Measurements from ENCODE around the gene AGAP2. TPM values are rescaled to one million over a fixed set of nuclear protein-coding genes. Genes with fewer than 3 reads are reported as not detected.

AGAP2 gene
- total and polyA plus RNA-seq, 2 of the 13 experiments (the other 11 are each of a cell fraction or from before 2014, with no cell fraction given) = 0.38 to 0.45 TPM

DNA sequence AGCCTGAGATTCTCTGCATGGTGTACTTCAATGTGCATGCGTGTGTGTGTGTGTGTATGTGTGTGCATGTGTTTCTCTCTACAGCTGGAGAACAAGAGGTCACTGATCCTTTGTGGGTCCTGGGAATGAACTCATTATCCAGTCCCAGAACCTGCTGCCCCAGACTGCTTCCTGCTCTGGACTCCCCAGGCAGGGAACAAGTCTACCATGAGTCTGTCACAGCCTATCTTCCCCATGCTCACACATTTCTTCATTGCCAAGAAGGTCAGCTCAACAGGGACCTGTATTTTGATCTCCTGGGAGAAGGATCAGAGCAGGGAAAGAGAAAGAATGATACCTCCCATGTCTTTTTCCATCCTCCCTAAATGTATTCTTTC is 2.9 kb upstream of the AGAP2 start (continued):
- TF ChIP-seq, protein P1, sequence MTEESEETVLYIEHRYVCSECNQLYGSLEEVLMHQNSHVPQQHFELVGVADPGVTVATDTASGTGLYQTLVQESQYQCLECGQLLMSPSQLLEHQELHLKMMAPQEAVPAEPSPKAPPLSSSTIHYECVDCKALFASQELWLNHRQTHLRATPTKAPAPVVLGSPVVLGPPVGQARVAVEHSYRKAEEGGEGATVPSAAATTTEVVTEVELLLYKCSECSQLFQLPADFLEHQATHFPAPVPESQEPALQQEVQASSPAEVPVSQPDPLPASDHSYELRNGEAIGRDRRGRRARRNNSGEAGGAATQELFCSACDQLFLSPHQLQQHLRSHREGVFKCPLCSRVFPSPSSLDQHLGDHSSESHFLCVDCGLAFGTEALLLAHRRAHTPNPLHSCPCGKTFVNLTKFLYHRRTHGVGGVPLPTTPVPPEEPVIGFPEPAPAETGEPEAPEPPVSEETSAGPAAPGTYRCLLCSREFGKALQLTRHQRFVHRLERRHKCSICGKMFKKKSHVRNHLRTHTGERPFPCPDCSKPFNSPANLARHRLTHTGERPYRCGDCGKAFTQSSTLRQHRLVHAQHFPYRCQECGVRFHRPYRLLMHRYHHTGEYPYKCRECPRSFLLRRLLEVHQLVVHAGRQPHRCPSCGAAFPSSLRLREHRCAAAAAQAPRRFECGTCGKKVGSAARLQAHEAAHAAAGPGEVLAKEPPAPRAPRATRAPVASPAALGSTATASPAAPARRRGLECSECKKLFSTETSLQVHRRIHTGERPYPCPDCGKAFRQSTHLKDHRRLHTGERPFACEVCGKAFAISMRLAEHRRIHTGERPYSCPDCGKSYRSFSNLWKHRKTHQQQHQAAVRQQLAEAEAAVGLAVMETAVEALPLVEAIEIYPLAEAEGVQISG (CRISPR knock-in tag; IDR thresholded peaks at IDR 0.05) = no peak
- TF ChIP-seq MED13 (CRISPR knock-in tag; IDR thresholded peaks at IDR 0.05) = no peak

DNA sequence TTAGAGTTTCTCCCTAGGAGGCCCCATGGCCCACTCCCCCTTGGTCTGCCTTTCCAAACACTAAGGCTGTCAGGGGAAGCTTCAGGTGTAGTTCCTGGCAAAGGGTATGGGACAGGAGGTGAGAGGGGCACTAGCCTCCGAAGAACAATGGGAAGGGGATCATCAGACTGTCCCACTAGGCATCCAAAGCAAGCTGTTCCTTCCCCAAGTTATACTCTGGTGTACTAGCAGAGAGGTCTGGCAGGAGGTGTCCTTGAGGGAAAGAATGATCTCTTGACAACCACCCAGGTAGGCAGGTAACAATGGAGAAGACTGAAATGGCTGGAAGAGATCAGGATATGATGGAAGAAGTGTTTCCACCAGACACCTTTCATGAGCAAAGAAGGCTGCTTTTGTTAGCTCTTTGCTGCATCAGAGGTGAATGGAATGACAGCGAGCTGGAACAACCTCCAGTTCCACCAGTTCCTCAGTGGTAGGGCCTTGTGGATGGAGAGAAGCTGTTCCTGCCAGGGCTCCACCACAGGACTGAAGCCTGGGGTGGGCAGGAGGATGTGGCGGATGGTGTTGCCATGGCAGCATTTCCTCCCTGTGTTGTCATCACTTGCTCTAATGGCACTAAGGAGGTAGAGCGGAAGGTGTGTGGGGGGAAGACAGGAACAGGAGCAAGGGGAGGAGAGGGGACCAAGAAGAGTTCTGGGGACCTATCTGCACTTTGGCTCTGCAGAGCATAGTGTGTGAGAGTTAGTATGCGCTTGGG is 2.3 kb upstream of the AGAP2 start:
- intact Hi-C loops (cut with micrococcal nuclease; ENCODE audit: unreplicated experiment) = no loop called here
- 57% methylated on average over 5 of the region's 5 CpGs for WGBS (ENCODE audit: low lambda C conversion rate)
- Histone ChIP-seq H3K36me3 (replicated peaks in 1 of 2; ENCODE audit: control insufficient read depth in 1 of 2, insufficient read depth in 2 of 2, low read length in 2 of 2) (0 out of 5 replicates have a peak, but pooled peaks cover 0 to 4% of the 10 kb centered on the region in 2 experiments), H3K79me2 (ENCODE audit: insufficient read depth, low read length) (peaks cover 6% of the 10 kb centered on the region), H3K9ac (ENCODE audit: insufficient read depth, low read depth, low read length) (no peak overlapping the region), H3K4me3 (replicated peaks in 1 of 3; ENCODE audit: insufficient read depth in 1 of 3, low read depth in 2 of 3, low read length in 3 of 3) (no peak overlapping the region), H3K4me2 (ENCODE audit: low read depth, low read length) (no peak overlapping the region), H4K20me1 (ENCODE audit: insufficient read depth, low read length) (no peaks in the 10 kb centered on the region), H3K9me3 (ENCODE audit: low read length) (no peaks in the 10 kb centered on the region), H3K27ac (ENCODE audit: extremely low read length, insufficient read depth, low read length) (no peak overlapping the region), H2AFZ (ENCODE audit: low read length) (no peak overlapping the region), H3K4me1 (ENCODE audit: insufficient read depth, low read length) (peaks cover 57% of the 10 kb centered on the region), H3K27me3 (ENCODE audit: control insufficient read depth in 1 of 2, insufficient read depth in 2 of 2, low read length in 2 of 2) (peaks cover 12 to 44% of the 10 kb centered on the region in 2 experiments; a peak in 4 of 5 replicates)
- CTCF ChIA-PET (ENCODE audit: low intra/inter-chr PET ratio, low total read pairs) = no interaction called here
- in situ Hi-C loops (cut with HindIII; ENCODE audit: extremely low pct_ligation_motif_present, low pct_unique_long_range_greater_than_20kb) = no loop called here
- no peak for FAIRE-seq
- DNase-seq (ENCODE audit: low spot score) = no peak
- BruUV-seq (replicated peaks) = no TSS peak
- ATAC-seq = no peak
- POLR2A ChIA-PET = no interaction called here
- no peak for TF ChIP-seq TBP (CRISPR knock-in tag; IDR thresholded peaks at IDR 0.05)
- TF ChIP-seq SIN3A (IDR thresholded peaks at IDR 0.05; ENCODE audit: borderline replicate concordance, low read depth, low read length) = no peak
- TF ChIP-seq ZNF317 (CRISPR knock-in tag; IDR thresholded peaks at IDR 0.05) = no peak
- no peak for TF ChIP-seq GATAD2A (CRISPR knock-in tag; IDR thresholded peaks at IDR 0.05)
- no peak for TF ChIP-seq FOXP1 (IDR thresholded peaks at IDR 0.05)
- no peak for TF ChIP-seq FOXP1 (CRISPR knock-in tag; IDR thresholded peaks at IDR 0.05)
- no peak for TF ChIP-seq MTF1 (CRISPR knock-in tag; IDR thresholded peaks at IDR 0.05)
- TF ChIP-seq, protein P2, sequence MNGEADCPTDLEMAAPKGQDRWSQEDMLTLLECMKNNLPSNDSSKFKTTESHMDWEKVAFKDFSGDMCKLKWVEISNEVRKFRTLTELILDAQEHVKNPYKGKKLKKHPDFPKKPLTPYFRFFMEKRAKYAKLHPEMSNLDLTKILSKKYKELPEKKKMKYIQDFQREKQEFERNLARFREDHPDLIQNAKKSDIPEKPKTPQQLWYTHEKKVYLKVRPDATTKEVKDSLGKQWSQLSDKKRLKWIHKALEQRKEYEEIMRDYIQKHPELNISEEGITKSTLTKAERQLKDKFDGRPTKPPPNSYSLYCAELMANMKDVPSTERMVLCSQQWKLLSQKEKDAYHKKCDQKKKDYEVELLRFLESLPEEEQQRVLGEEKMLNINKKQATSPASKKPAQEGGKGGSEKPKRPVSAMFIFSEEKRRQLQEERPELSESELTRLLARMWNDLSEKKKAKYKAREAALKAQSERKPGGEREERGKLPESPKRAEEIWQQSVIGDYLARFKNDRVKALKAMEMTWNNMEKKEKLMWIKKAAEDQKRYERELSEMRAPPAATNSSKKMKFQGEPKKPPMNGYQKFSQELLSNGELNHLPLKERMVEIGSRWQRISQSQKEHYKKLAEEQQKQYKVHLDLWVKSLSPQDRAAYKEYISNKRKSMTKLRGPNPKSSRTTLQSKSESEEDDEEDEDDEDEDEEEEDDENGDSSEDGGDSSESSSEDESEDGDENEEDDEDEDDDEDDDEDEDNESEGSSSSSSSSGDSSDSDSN (CRISPR knock-in tag; IDR thresholded peaks at IDR 0.05) = no peak
- no peak for TF ChIP-seq SRY (CRISPR knock-in tag; IDR thresholded peaks at IDR 0.05)
- TF ChIP-seq SAP130 (CRISPR knock-in tag; IDR thresholded peaks at IDR 0.05; ENCODE audit: low read depth) = no peak
- TF ChIP-seq, protein P3, sequence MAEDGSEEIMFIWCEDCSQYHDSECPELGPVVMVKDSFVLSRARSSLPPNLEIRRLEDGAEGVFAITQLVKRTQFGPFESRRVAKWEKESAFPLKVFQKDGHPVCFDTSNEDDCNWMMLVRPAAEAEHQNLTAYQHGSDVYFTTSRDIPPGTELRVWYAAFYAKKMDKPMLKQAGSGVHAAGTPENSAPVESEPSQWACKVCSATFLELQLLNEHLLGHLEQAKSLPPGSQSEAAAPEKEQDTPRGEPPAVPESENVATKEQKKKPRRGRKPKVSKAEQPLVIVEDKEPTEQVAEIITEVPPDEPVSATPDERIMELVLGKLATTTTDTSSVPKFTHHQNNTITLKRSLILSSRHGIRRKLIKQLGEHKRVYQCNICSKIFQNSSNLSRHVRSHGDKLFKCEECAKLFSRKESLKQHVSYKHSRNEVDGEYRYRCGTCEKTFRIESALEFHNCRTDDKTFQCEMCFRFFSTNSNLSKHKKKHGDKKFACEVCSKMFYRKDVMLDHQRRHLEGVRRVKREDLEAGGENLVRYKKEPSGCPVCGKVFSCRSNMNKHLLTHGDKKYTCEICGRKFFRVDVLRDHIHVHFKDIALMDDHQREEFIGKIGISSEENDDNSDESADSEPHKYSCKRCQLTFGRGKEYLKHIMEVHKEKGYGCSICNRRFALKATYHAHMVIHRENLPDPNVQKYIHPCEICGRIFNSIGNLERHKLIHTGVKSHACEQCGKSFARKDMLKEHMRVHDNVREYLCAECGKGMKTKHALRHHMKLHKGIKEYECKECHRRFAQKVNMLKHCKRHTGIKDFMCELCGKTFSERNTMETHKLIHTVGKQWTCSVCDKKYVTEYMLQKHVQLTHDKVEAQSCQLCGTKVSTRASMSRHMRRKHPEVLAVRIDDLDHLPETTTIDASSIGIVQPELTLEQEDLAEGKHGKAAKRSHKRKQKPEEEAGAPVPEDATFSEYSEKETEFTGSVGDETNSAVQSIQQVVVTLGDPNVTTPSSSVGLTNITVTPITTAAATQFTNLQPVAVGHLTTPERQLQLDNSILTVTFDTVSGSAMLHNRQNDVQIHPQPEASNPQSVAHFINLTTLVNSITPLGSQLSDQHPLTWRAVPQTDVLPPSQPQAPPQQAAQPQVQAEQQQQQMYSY (CRISPR knock-in tag; IDR thresholded peaks at IDR 0.05) = no peak
- TF ChIP-seq ZNF552 (CRISPR knock-in tag; IDR thresholded peaks at IDR 0.05; ENCODE audit: borderline replicate concordance) = no peak
- TF ChIP-seq SP2 (CRISPR knock-in tag; IDR thresholded peaks at IDR 0.05) = no peak
- TF ChIP-seq NBN (conservative IDR thresholded peaks at IDR 0.05) = no peak
- no peak for TF ChIP-seq KLF6 (CRISPR knock-in tag; IDR thresholded peaks at IDR 0.05)
